Skeletal muscle tissue (tissue), 4 donors: ENCODE data around the gene PIK3CA. TPM values are rescaled to one million over a fixed set of nuclear protein-coding genes. Genes with fewer than 3 reads are reported as not detected.
"Not testable (repeated sequence)": the region's sequence is repeated elsewhere in the genome, so short reads cannot be mapped to it uniquely, and the experiment has no call there.

ENCODE experiments used
- H3K27ac ChIP-seq: one replicate; pipeline ENCODE4 v1.7.0; 2013; ENCODE audit warnings: mild to moderate bottlenecking, low read depth, low read length, inconsistent platforms
- H3K27me3 ChIP-seq, 3 donors: one replicate each; pipeline ENCODE4 v1.7.0; 2013; ENCODE audit warnings: low read length in 3 of 3; ENCODE audit not compliant: control insufficient read depth in 3 of 3, insufficient read depth in 3 of 3
- H3K36me3 ChIP-seq, 3 donors: one replicate each; pipeline ENCODE4 v1.7.0; 2013; ENCODE audit warnings: low read length in 3 of 3; ENCODE audit not compliant: control insufficient read depth in 3 of 3, insufficient read depth in 3 of 3
- H3K4me1 ChIP-seq, 3 donors: one replicate each; pipeline ENCODE4 v1.7.0; 2013; ENCODE audit warnings: low read length in 3 of 3, mild to moderate bottlenecking in 3 of 3; ENCODE audit not compliant: control insufficient read depth in 3 of 3, insufficient read depth in 3 of 3
- H3K4me3 ChIP-seq, 3 donors: one replicate each; pipeline ENCODE4 v1.7.0; 2013; ENCODE audit warnings: low read length in 3 of 3
- H3K9ac ChIP-seq, 3 donors: one replicate each; pipeline ENCODE4 v1.7.0; 2013; ENCODE audit warnings: low read length in 3 of 3, mild to moderate bottlenecking in 3 of 3, moderate library complexity in 2 of 3, low read depth in 1 of 3
- H3K9me3 ChIP-seq, 3 donors: one replicate each; pipeline ENCODE4 v1.7.0; 2013; ENCODE audit warnings: low read length in 3 of 3; ENCODE audit not compliant: control insufficient read depth in 3 of 3
- total RNA-seq: library from RNA; depleted of rRNA; stranded (reverse); fragments of >200 nt; gene quantifications from one replicate; pipeline ENCODE4 v1.2.3, GENCODE V29; 2014
- donor health status: Osteomylitis.

Gene PIK3CA
- total RNA-seq, 1 donor from 2014 or later, result 20.4 TPM

- peaks cover 6 to 15% (median 12%) of the 10 kb centered on the region in 3 donors for H3K4me1 ChIP-seq
Observed at GRCh38 chr3:179190581-179190980, 42.4 kb downstream of the PIK3CA start.

DNA sequence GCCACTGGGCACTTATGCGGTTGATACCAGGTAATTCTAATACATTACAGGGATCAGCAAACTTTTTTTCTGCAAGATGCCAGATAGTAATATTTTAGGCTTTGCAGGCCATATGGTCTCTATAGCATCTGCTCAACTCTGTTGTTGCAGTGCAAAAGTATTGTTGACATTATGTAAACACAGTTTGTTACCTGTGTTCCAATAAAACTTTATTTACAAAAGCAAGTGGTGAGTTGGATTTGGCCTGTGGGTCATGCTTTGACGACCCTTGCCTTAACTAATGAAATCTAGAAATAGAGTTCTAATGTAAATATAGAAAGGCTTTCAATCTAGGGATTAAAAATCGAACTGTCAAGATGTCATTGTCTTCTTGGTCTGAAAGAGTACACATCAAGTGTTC is 44.4 kb downstream of the PIK3CA start:
- Histone ChIP-seq H3K27me3 (no peaks in the 10 kb centered on the region), H3K4me1 (peaks cover 8 to 17% (median 15%) of the 10 kb centered on the region in 3 donors), H3K4me3 (no peak overlapping the region), H3K27ac (no peak overlapping the region), H3K9ac (no peak overlapping the region), H3K9me3 (no peaks in the 10 kb centered on the region), H3K36me3 (no peaks in the 10 kb centered on the region)

More at GRCh38 chr3:179190581-179190980, 42.4 kb downstream of the PIK3CA start:
- Histone ChIP-seq H3K27me3 (no peaks in the 10 kb centered on the region), H3K9me3 (no peaks in the 10 kb centered on the region), H3K9ac (no peak overlapping the region), H3K36me3 (no peaks in the 10 kb centered on the region), H3K4me3 (no peak overlapping the region), H3K27ac (no peak overlapping the region)

DNA sequence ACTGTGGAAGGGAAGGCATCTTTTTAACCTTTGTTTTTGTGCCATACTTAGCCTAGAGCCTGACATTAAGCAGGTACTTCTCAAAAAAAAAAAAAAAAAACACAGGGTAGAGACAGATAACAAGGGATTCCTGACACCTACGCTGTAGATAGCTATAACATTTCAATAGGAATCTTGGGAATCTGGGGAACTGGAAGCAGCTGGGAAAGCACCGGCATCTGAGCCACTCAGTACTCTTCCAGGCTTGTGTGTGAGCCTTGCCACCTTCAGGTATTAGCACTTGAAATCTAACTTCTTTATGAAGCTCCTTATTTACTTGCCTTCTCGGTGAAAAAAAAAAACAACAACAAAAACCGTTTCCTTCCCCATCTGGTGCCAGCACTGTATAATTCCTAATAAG is 46.8 kb downstream of the PIK3CA start:
- H3K9me3 ChIP-seq, result no peaks in the 10 kb centered on the region
- no peaks in the 10 kb centered on the region for H3K36me3 ChIP-seq
- H3K4me1 ChIP-seq, result peaks cover 7 to 10% (median 8%) of the 10 kb centered on the region in 3 donors
- H3K9ac ChIP-seq, result no peak overlapping the region
- H3K27ac ChIP-seq, result no peak overlapping the region
- no peak overlapping the region for H3K4me3 ChIP-seq
- H3K27me3 ChIP-seq, result no peaks in the 10 kb centered on the region

GRCh38 chr3:179196098-179196497 is 47.9 kb downstream of the PIK3CA start:
- H3K9ac ChIP-seq, result no peak overlapping the region
- peaks cover 6 to 8% (median 7%) of the 10 kb centered on the region in 3 donors for H3K4me1 ChIP-seq
- H3K27ac ChIP-seq, result no peak overlapping the region
- H3K36me3 ChIP-seq, result no peaks in the 10 kb centered on the region
- no peaks in the 10 kb centered on the region for H3K27me3 ChIP-seq
- H3K9me3 ChIP-seq, result no peaks in the 10 kb centered on the region
- no peak overlapping the region for H3K4me3 ChIP-seq

GRCh38 chr3:179196700-179197099 is 48.5 kb downstream of the PIK3CA start:
- Histone ChIP-seq H3K36me3 (peaks cover 0 to 1% (median under 1%) of the 10 kb centered on the region in 3 donors), H3K4me1 (peaks cover 6 to 8% (median 7%) of the 10 kb centered on the region in 3 donors), H3K27me3 (no peaks in the 10 kb centered on the region), H3K4me3 (no peak overlapping the region), H3K9me3 (no peaks in the 10 kb centered on the region), H3K27ac (no peak overlapping the region), H3K9ac (no peak overlapping the region)

DNA sequence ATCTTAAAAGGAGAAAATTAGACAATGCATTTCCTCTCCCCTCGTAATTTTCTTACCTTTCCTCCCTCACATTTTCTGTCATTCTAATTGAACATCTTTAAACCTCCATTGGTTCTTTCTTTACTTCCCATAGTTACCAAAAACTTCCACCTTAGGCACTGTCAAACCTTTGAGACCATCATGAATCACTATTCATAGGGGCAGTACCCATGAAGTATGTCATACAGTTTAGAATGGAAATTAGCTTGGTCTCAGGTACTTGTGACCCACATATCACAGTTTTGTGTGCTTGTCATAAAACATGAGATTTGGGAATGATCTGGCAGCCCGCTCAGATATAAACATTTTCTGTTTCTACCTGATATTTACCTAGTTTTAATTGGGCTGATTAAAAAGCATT is 52.6 kb downstream of the PIK3CA start:
- Histone ChIP-seq H3K27ac (no peak overlapping the region), H3K9ac (no peak overlapping the region), H3K36me3 (peaks cover 7 to 12% (median 7%) of the 10 kb centered on the region in 3 donors), H3K9me3 (no peaks in the 10 kb centered on the region), H3K4me3 (no peak overlapping the region), H3K27me3 (no peaks in the 10 kb centered on the region), H3K4me1 (peaks cover 0 to 3% (median 0%) of the 10 kb centered on the region in 3 donors)

- peaks cover 4 to 17% (median 6%) of the 10 kb centered on the region in 3 donors for H3K36me3 ChIP-seq
- H3K4me3 ChIP-seq, H3K4me1 ChIP-seq, H3K27ac ChIP-seq, H3K9me3 ChIP-seq, H3K27me3 ChIP-seq, H3K9ac ChIP-seq: not testable (repeated sequence)
Observed at GRCh38 chr3:179215550-179215949, 67.4 kb downstream of the PIK3CA start.

DNA sequence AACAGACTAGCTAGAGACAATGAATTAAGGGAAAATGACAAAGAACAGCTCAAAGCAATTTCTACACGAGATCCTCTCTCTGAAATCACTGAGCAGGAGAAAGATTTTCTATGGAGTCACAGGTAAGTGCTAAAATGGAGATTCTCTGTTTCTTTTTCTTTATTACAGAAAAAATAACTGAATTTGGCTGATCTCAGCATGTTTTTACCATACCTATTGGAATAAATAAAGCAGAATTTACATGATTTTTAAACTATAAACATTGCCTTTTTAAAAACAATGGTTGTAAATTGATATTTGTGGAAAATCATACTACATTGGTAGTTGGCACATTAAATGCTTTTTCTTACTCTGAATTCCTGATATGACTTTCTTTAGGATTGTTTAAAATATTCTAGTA is 70.1 kb downstream of the PIK3CA start:
- H3K27me3 ChIP-seq, H3K9ac ChIP-seq, H3K4me1 ChIP-seq, H3K27ac ChIP-seq, H3K36me3 ChIP-seq, H3K4me3 ChIP-seq, H3K9me3 ChIP-seq: not testable (repeated sequence)

DNA sequence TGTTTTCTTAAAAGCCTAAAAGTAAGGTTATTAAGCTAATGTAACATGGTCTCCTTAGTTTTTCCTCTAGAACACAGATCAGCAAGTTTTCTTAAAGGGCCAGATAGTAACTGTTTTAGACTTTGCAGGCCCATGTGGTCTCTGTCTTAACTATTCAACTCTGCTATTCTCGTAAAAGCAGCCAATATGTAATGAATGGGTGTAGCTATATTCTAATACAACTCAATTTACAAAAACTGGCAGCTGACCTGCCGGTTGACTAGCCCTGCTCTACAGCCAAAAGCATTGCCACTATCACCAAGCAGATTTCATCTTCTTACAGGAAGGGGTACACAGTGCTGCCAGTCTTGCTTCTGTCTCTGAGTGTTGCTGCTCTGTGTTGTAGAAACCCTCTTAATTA is 75.4 kb downstream of the PIK3CA start:
- H3K4me1 ChIP-seq, result no peaks in the 10 kb centered on the region
- no peak overlapping the region for H3K27ac ChIP-seq
- H3K4me3 ChIP-seq, result no peak overlapping the region
- no peaks in the 10 kb centered on the region for H3K27me3 ChIP-seq
- H3K9me3 ChIP-seq, result no peaks in the 10 kb centered on the region
- peaks cover 0 to 17% (median 12%) of the 10 kb centered on the region in 3 donors for H3K36me3 ChIP-seq
- H3K9ac ChIP-seq, result peak overlapping the region in 1 of 3 donors; percentile 16

DNA sequence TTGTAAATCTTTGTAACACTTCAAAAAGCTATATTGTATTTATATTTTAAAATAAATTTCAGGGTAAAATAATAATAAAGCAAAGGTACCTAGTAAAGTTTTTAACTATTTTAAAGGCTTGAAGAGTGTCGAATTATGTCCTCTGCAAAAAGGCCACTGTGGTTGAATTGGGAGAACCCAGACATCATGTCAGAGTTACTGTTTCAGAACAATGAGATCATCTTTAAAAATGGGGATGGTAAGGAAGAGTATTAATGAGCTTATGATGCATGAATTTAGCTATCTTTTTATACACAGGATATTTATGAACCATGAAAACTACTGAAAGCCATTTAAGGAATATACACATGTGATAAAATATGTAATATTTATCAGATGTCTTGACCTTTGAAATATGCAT is 76.4 kb downstream of the PIK3CA start:
- no peaks in the 10 kb centered on the region for H3K27me3 ChIP-seq
- H3K4me3 ChIP-seq, result no peak overlapping the region
- no peaks in the 10 kb centered on the region for H3K9me3 ChIP-seq
- peaks cover 0 to 21% (median 16%) of the 10 kb centered on the region in 3 donors for H3K36me3 ChIP-seq
- H3K9ac ChIP-seq, result no peak overlapping the region
- no peak overlapping the region for H3K27ac ChIP-seq
- H3K4me1 ChIP-seq, result no peaks in the 10 kb centered on the region

DNA sequence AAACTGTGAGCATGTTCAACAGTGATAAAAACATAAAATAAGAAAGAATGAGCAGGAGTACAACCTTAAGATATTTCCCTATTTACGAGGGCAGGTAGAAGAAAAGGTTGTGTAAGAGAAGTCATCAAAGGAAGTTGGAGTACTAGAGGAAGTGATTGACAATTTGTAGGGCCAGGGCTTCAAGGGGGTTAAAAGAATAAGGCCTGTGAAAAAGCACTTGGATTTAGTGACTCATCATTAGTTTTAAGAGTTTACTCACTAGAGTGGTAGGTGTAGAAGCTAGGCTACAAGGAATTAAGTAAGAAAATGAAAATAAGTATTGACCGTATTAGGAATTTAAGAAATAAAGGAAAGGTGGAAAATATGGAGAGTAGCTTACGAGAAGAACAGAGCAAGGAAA is 79.2 kb downstream of the PIK3CA start:
- Histone ChIP-seq H3K4me3 (no peak overlapping the region), H3K9ac (no peak overlapping the region), H3K4me1 (no peaks in the 10 kb centered on the region), H3K27me3 (no peaks in the 10 kb centered on the region), H3K9me3 (no peaks in the 10 kb centered on the region), H3K27ac (no peak overlapping the region), H3K36me3 (peaks cover 2 to 28% (median 20%) of the 10 kb centered on the region in 3 donors)
